ENCODE data around the gene RGPD8.

GRCh38 chr2:112463256-112463655 lies 29.8 kb upstream of the RGPD8 start:
- TF ChIP-seq EZH2 (IDR thresholded peaks at IDR 0.05; ENCODE audit: insufficient read depth, poor library complexity, severe bottlenecking) (no peak), EZH2phosphoT487 (IDR thresholded peaks at IDR 0.05; ENCODE audit: insufficient read depth, low read depth) (no peak)
